NCI-H1048 (cell line): ENCODE measurements around the gene EEF1E1.

Experiments
- DNase-seq: peaks from one replicate; lab custom pipeline; 2025; lab: John Stamatoyannopoulos, UW

The EEF1E1 gene

DNA sequence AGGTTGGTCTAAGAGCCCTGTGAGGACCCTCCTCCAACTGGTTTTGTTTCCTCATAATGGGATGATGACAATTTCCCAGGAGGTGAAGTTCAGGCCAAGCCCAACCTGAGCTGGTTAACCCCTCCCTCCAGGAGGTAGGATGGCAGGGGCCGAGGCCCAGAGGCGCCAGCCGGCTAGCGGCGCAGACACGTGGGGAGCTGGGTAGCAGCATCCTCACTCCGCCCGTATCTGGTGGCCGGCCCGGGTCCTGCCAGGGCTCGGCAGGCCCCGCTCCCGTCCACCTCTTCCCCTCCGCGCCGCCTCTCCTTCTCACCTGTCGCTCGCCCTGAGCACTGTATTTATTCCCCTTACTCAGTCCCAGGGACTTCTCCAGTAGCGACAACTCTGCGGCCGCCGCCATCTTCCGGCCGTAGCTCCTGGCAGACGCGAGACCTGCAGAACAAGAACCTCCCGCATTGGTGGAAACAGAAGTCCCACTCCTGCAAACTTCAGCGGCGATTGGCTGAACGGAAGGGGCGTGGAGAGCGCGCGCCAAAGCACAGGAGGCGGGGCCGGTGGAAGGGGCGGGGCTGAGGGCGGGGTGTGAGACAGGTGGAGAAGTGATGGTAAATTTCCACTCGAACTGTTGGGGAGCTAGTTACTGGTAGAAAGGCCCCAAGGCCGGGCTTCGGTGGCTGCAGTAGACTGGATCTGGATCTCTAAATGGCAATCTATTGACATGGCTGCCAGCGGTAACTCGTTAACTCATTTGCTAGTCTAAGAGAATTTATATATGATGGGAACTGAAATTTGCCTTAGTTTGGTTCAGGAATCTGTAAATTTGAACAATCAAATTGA, at the start of gene EEF1E1:
EEF1E1 (minus strand) TSS at position 427 of the 837 bp plus-strand sequence; CDS start at position 400, 27 bp downstream.
- peak; percentile 78 for DNase-seq

- no peak for DNase-seq
These were observed 47.0 kb upstream of the EEF1E1 start for GRCh38 chr6:8149350-8149749.

DNA sequence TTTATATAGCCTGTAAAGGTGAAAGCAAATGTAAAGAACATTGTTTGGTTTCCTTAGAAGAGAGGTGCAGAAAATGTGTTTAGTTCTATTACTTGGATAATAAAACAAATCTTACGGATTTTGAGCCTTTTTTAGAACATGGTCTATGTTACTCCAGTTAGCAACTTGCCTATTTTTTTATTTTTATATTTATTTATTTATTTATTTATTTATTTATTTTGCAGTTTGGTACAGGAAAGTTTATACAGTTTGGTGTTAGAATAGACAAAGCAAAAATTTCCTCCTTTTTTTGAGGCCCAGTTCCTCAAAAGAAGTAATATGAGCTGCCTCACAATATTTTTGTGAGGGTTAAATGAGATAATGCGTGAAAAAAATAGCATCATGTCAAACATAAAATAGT, 41.6 kb upstream of the EEF1E1 start:
- no peak for DNase-seq

- no peak for DNase-seq
These were observed 37.1 kb upstream of the EEF1E1 start for GRCh38 chr6:8139451-8139850.

- no peak for DNase-seq
These were observed 35.2 kb upstream of the EEF1E1 start for GRCh38 chr6:8137529-8137939.

DNA sequence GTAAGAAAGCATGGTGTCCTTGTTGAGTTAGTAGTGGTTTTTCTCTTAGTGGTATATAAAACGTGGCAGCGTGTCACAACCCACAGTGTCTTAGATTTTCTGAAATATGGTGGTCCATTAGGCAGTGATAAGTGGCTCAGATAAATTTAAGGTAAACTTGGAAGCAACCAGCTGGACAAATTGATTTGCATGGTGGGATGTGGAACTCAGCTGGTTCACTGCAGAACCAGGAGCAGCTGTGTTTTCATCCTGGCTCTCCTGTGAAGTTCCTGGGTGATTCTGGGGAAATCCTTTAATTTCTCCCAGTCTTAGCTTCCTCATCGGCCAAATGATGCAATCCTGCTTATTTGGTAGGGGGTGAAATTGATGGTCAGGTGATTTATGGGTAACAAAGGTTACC, 32.9 kb upstream of the EEF1E1 start:
- no peak for DNase-seq

DNA sequence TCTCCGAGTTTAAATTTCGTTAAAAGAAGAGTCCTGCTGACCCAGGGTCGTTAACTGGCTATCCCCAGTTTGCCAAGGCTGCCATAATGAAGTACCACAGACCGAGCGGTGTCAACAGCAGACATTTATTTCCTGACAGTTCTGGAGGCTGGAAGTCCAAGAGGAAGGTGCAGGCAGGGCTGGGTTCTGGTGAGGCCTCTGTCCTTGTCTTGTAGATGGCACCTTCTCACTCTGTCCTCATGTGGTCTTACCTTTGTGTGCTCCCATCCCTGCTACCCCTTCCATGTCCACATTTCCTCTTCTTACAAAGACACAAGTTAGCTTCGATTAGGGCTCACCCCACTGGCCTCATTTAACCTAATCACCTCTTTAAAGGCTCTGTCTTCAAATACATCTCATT, 29.8 kb upstream of the EEF1E1 start:
- no peak for DNase-seq

DNA sequence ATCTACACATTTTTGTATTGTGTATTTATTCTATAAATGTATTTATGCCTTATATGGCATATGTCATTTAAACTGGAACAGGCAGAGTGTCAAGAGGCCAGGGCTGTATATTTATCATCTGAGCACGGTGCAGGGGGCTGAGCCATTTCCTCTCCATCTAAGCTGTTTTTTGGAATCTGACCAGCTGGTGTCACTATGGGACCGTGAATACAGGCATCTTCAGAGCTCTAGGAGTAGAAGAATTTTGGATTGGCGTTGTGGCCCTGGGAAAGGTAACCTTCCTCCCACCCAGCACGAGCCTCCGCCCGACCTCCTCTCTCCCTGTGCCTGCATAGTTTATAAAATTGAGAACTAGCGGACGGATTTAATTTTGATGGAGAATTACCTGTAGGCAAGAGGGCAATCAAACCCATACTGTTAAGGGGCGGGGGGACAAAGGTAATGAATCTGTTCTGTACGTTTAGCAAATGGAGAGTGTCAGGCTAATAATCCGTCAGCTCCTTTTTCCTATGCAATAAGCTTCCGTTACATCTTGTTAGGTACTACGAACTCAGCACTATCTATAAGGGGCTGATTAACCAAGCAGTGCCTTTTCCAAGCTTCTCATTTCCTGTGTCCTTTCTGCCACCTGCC, 29.0 kb upstream of the EEF1E1 start:
- DNase-seq = peak; percentile 2

DNA sequence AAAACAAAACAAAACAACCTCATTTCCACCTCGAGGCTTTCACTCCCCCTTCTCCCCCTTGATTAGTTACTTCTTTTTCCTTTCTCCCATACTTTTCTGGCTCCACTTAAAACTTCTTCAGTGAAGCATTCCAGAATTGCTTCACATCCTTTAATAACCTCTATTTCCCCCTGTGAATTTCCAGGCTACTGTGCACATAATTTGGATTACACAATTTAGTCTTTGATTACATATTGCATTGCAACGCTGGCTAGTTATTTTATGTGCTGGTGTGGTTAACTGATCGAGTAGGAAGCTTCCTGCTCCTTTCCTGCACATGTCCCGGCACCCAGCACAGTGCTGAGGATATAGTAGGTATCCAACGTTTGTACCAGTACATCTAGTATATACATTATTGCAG, 28.1 kb upstream of the EEF1E1 start:
- DNase-seq = no peak

DNA sequence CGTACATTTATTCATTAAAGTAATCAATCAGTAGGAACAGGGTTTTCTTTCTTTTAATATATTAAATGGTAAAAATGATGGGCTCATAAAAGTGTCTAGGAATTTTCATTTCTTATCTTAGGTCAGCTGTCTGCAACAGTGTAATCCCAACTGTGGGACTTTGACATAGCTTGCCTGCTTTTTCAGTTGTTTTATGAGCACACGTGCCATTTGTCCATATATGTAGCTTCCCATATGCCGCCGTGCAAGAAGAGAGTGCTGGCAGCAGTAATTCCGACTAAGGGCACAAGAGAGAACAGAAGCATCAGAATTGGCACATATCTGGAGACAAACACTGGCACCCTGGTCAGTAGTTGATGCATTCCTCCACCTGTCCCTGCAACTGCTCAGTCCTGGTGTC, 20.9 kb upstream of the EEF1E1 start:
- DNase-seq = no peak

DNA sequence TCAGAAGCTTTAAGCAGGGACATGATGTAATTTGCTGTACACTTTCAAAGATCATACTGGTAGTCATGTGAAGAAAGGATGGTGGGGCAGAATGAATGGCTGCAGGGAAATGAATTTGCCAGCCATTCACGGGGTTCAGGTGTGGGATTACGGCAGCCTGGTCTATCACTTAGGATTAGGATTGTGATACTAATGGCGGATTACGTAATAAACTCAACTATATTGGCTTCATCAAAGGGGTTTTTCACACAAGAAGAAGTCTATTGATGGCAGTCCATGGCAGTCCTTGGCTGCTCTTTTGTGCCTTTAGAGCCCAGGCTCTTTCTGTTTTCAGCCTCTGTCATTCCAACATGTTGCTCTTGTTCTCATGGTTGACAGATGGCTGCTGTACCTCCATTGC, 12.6 kb upstream of the EEF1E1 start:
- no peak for DNase-seq

DNA sequence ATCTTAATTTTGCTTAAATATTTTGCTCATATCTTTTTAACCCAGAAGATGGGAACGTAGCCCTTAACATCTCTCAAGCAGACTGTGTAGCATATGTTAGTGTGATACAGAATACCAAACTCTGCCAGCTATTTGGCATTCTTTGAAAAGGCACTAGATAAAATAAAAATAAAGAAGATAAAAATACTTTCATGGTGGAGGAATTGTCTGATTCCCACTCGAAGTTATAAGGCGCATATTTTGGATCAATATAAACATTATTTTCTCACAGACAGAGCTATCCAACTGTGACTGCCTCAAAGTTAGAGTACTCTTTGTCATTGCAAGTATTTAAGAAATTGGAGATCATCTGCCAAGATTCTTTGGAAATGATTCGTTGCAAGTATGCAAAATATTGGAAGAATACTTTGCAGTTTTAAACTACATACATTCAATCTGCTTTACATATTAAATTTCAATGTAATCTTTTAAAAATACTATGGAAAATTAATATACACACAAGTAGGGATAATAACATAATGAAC, 10.8 kb upstream of the EEF1E1 start:
- DNase-seq = no peak

GRCh38 chr6:8110725-8111124, 8.4 kb upstream of the EEF1E1 start:
- DNase-seq = no peak

GRCh38 chr6:8110117-8110721, 7.9 kb upstream of the EEF1E1 start:
- DNase-seq = no peak

GRCh38 chr6:8108759-8109539, 6.6 kb upstream of the EEF1E1 start:
- no peak for DNase-seq

DNA sequence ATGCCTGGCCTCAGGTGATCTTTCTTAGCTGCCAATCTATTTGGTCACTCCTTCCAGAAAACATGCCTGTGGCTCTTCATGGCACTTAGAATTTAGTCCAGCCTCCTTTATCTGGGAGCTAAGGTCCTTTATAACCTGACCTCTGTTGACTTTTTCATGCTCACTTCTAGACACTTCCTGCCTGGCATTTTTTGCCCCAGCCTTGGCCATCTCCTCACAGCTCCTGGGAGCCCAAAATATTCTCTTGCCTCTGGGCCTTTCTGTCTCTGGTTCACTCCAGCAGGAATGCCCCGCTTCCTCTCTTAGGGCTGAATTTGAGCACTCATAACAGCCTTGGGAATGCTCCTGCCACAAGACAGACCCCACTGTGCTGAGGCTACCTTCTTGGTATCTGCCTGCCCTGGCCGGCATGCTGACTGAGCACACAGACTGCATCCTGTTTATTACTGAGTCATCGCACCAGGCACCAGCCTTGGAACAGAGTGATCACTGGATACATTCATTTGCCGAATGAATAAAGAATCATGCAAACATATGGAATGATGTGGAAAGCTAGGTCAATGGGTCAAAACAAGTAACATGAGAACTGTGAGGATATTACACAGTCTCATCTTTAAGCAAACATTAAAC, 5.8 kb upstream of the EEF1E1 start:
- DNase-seq = no peak

DNA sequence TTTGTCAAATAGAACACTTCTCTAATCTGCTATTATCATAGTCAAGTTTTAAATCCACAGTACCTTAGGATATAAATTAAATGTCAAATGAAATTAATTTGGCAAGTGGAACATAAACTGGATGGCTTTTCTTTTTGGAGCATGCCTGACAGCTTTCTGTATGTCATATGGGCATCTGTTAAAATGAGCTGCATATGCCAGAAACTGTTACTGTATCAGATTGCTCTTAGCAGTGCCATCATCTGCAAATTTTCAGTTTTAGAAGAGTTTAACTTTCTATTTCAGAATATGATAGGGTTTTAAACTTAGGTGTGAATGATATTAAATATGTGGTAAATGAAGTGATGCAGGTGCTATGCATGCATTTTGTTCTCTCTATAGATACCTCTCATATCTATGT, 3.4 kb upstream of the EEF1E1 start:
- no peak for DNase-seq

- no peak for DNase-seq
These were observed 1.4 kb upstream of the EEF1E1 start for GRCh38 chr6:8103726-8104125.

- no peak for DNase-seq
These were observed 2.0 kb downstream of the EEF1E1 start for GRCh38 chr6:8100159-8100854.

DNA sequence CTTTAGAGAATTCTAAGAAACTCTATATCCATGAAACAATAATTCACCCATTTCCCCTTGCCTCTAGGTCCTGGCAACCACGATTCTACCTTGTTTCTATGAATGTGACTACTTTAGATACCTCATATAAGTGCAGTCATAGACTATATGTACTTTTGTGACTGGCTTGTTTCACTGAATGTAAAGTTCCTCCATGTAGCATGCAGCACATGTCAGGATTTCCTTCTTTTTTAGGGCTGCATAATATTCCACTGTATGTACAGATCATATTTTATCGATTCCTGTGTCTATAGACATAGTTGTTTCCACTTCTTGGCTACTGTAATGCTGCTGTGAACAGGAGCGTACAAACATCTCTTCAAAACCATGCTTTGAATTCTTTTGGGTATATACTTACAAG, 11.7 kb downstream of the EEF1E1 start:
- no peak for DNase-seq

DNA sequence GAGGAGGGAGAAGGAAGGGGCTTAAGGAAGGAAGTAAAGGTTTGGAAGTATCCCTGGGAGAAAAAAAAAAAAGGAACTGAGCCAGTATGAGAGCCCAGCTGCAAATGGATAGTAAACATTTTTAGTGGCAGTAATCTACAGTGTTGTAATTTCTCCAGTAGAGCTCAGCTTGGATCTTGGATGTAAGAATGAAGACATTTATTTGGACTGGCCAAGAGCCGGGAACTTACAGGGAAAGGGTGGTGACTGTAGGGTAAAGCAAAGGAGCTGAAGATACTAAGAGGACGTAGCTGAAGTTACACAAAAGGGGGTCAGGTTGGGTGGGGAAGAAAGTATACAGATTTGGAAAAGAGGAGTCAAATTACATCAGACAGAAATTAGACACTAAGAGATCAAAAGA, 13.5 kb downstream of the EEF1E1 start:
- no peak for DNase-seq
